Central memory CD8-positive, alpha-beta T cell (primary cell): Measurements from ENCODE around the gene DDAH1.
A peak's percentile ranks its signal among the peaks of the same experiment; 100 is the strongest.

Source experiments
- ATAC-seq: fragments of 150-1000 bp; cut with Tn5 transposase; replicated peaks from 2 replicates; pipeline ENCODE4 v1.10.0; 2022; ENCODE audit warnings: mild to moderate bottlenecking, moderate FRiP score, moderate number of reproducible peaks; ENCODE audit not compliant: poor library complexity, severe bottlenecking; ENCODE audit errors: extremely low read depth
- DNase-seq, 2 donors: peaks; one replicate each; pipeline ENCODE4 v3.0.0; 2021; ENCODE audit warnings: low spot score in 2 of 2
- H3K27ac Mint-ChIP-seq: one replicate; pipeline ENCODE4 v1.8.0; 2022; ENCODE audit warnings: low read depth, mild to moderate bottlenecking, moderate library complexity, mixed read lengths
- H3K27me3 Mint-ChIP-seq: one replicate; pipeline ENCODE4 v1.8.0; 2022; ENCODE audit warnings: mixed read lengths
- H3K36me3 Mint-ChIP-seq: one replicate; pipeline ENCODE4 v1.8.0; 2022; ENCODE audit warnings: mild to moderate bottlenecking, moderate library complexity, mixed read lengths; ENCODE audit not compliant: insufficient read depth
- H3K4me1 Mint-ChIP-seq: one replicate; pipeline ENCODE4 v1.8.0; 2022; ENCODE audit warnings: mixed read lengths
- H3K4me3 Mint-ChIP-seq: one replicate; pipeline ENCODE4 v1.8.0; 2022; ENCODE audit warnings: mild to moderate bottlenecking, moderate library complexity, mixed read lengths
- H3K9me3 Mint-ChIP-seq: one replicate; pipeline ENCODE4 v1.8.0; 2022; ENCODE audit warnings: mixed read lengths

DDAH1 gene

GRCh38 chr1:85306236-85306635 lies 158.7 kb downstream of the DDAH1 start:
- H3K9me3 Mint-ChIP-seq, result no peaks in the 10 kb centered on the region
- peaks cover 16% of the 10 kb centered on the region for H3K4me1 Mint-ChIP-seq
- H3K36me3 Mint-ChIP-seq, result peaks cover 3% of the 10 kb centered on the region
- H3K4me3 Mint-ChIP-seq, result no peak overlapping the region
- ATAC-seq (no peak), DNase-seq (no peak)
- no peak overlapping the region for H3K27ac Mint-ChIP-seq
- peaks cover 58% of the 10 kb centered on the region for H3K27me3 Mint-ChIP-seq

GRCh38 chr1:85303440-85304162 lies 161.4 kb downstream of the DDAH1 start:
- no peak for ATAC-seq
- peaks cover 33% of the 10 kb centered on the region for H3K27me3 Mint-ChIP-seq

GRCh38 chr1:85300140-85300539 lies 164.8 kb downstream of the DDAH1 start:
- Mint-ChIP-seq H3K27ac (no peak overlapping the region), H3K4me3 (no peak overlapping the region), H3K36me3 (peaks cover 6% of the 10 kb centered on the region), H3K9me3 (no peaks in the 10 kb centered on the region), H3K27me3 (peaks cover 20% of the 10 kb centered on the region), H3K4me1 (peaks cover 34% of the 10 kb centered on the region)
- ATAC-seq (no peak), DNase-seq (no peak)

More at GRCh38 chr1:85303440-85304162, 161.4 kb downstream of the DDAH1 start:
- Mint-ChIP-seq H3K9me3 (no peaks in the 10 kb centered on the region), H3K27ac (no peak overlapping the region), H3K4me1 (peaks cover 24% of the 10 kb centered on the region), H3K4me3 (no peak overlapping the region), H3K36me3 (peaks cover 5% of the 10 kb centered on the region)
- DNase-seq, result no peak

GRCh38 chr1:85297855-85298629 lies 166.9 kb downstream of the DDAH1 start:
- Mint-ChIP-seq H3K9me3 (no peaks in the 10 kb centered on the region), H3K27me3 (peaks cover 18% of the 10 kb centered on the region), H3K36me3 (peaks cover 6% of the 10 kb centered on the region), H3K4me3 (peak overlapping the region; percentile 56), H3K4me1 (peaks cover 34% of the 10 kb centered on the region), H3K27ac (peak overlapping the region; percentile 69)
- DNase-seq, result peak; percentile 29 to 67
- peak; percentile 97 for ATAC-seq

GRCh38 chr1:85297538-85297854 lies 167.5 kb downstream of the DDAH1 start:
- Mint-ChIP-seq H3K27me3 (peaks cover 16% of the 10 kb centered on the region), H3K4me3 (peak overlapping the region; percentile 56), H3K27ac (peak overlapping the region; percentile 69), H3K36me3 (peaks cover 6% of the 10 kb centered on the region), H3K9me3 (no peaks in the 10 kb centered on the region), H3K4me1 (peaks cover 30% of the 10 kb centered on the region)
- ATAC-seq (no peak), DNase-seq (no peak)

GRCh38 chr1:85296980-85297379 lies 168.0 kb downstream of the DDAH1 start:
- Mint-ChIP-seq H3K36me3 (peaks cover 6% of the 10 kb centered on the region), H3K4me1 (peaks cover 29% of the 10 kb centered on the region), H3K4me3 (peak overlapping the region; percentile 56), H3K27ac (peak overlapping the region; percentile 69), H3K9me3 (no peaks in the 10 kb centered on the region), H3K27me3 (peaks cover 13% of the 10 kb centered on the region)
- no peak for ATAC-seq
- DNase-seq, result no peak

GRCh38 chr1:85295654-85296053 lies 169.3 kb downstream of the DDAH1 start:
- no peak overlapping the region for H3K27ac Mint-ChIP-seq
- H3K27me3 Mint-ChIP-seq, result peaks cover 5% of the 10 kb centered on the region
- peaks cover 29% of the 10 kb centered on the region for H3K4me1 Mint-ChIP-seq
- ATAC-seq, result no peak
- no peak for DNase-seq
- peaks cover 6% of the 10 kb centered on the region for H3K36me3 Mint-ChIP-seq
- H3K4me3 Mint-ChIP-seq, result no peak overlapping the region
- no peaks in the 10 kb centered on the region for H3K9me3 Mint-ChIP-seq

- Mint-ChIP-seq H3K4me1 (peaks cover 29% of the 10 kb centered on the region), H3K27me3 (peaks cover 5% of the 10 kb centered on the region), H3K4me3 (no peak overlapping the region), H3K36me3 (peaks cover 6% of the 10 kb centered on the region), H3K27ac (no peak overlapping the region), H3K9me3 (no peaks in the 10 kb centered on the region)
- DNase-seq, result no peak
- ATAC-seq, result no peak
Measured at GRCh38 chr1:85295006-85295431, 169.9 kb downstream of the DDAH1 start.

GRCh38 chr1:85290826-85291225 lies 174.1 kb downstream of the DDAH1 start:
- peaks cover 3% of the 10 kb centered on the region for H3K36me3 Mint-ChIP-seq
- no peaks in the 10 kb centered on the region for H3K4me1 Mint-ChIP-seq
- no peaks in the 10 kb centered on the region for H3K9me3 Mint-ChIP-seq
- no peak for DNase-seq
- no peak overlapping the region for H3K4me3 Mint-ChIP-seq
- no peak overlapping the region for H3K27ac Mint-ChIP-seq
- no peak for ATAC-seq
- peaks cover 5% of the 10 kb centered on the region for H3K27me3 Mint-ChIP-seq

GRCh38 chr1:85289848-85290335 lies 175.1 kb downstream of the DDAH1 start:
- Mint-ChIP-seq H3K27ac (no peak overlapping the region), H3K27me3 (peaks cover 5% of the 10 kb centered on the region), H3K4me3 (no peak overlapping the region), H3K36me3 (peaks cover 3% of the 10 kb centered on the region), H3K9me3 (no peaks in the 10 kb centered on the region), H3K4me1 (no peaks in the 10 kb centered on the region)
- no peak for DNase-seq
- ATAC-seq, result no peak

GRCh38 chr1:85289207-85289847 lies 175.6 kb downstream of the DDAH1 start:
- Mint-ChIP-seq H3K27me3 (peaks cover 5% of the 10 kb centered on the region), H3K27ac (no peak overlapping the region), H3K36me3 (peaks cover 3% of the 10 kb centered on the region), H3K9me3 (no peaks in the 10 kb centered on the region), H3K4me3 (no peak overlapping the region), H3K4me1 (no peaks in the 10 kb centered on the region)
- DNase-seq (no peak), ATAC-seq (no peak)

GRCh38 chr1:85284202-85284601 lies 180.8 kb downstream of the DDAH1 start:
- Mint-ChIP-seq H3K27me3 (no peaks in the 10 kb centered on the region), H3K4me1 (peaks cover under 1% of the 10 kb centered on the region), H3K4me3 (no peak overlapping the region), H3K27ac (no peak overlapping the region), H3K36me3 (peaks cover 3% of the 10 kb centered on the region), H3K9me3 (no peaks in the 10 kb centered on the region)
- ATAC-seq, result no peak
- no peak for DNase-seq
